Erythroblast (primary cell): ENCODE results near the gene ADGRG3.

Experiments used
- DNase-seq, 2 experiments: peaks; one replicate each; lab custom pipeline; 2025; lab: John Stamatoyannopoulos, UW
- GATA1 ChIP-seq: IDR thresholded peaks from 2 replicates; pipeline ENCODE4 v1.6.1; 2011; ENCODE audit warnings: low read depth, mild to moderate bottlenecking, control low read depth, low read length, moderate library complexity
- POLR2A ChIP-seq: IDR thresholded peaks from 2 replicates; pipeline ENCODE4 v1.6.1; 2011; ENCODE audit warnings: mild to moderate bottlenecking, low read length

Gene ADGRG3

GRCh38 chr16:57681950-57682728 lies 14.0 kb downstream of the ADGRG3 start:
- TF ChIP-seq GATA1: no peak
- no peak for TF ChIP-seq POLR2A
- no peak for DNase-seq

- DNase-seq: no peak
- TF ChIP-seq GATA1 (no peak), POLR2A (no peak)
Observed at GRCh38 chr16:57682809-57683635, 14.9 kb downstream of the ADGRG3 start.

- TF ChIP-seq POLR2A (no peak), GATA1 (no peak)
- no peak for DNase-seq
Observed at GRCh38 chr16:57683636-57684545, 15.8 kb downstream of the ADGRG3 start.

GRCh38 chr16:57684626-57685358 lies 16.7 kb downstream of the ADGRG3 start:
- no peak for TF ChIP-seq POLR2A
- TF ChIP-seq GATA1: no peak
- DNase-seq: no peak

GRCh38 chr16:57685633-57686032 lies 17.5 kb downstream of the ADGRG3 start:
- TF ChIP-seq POLR2A (no peak), GATA1 (no peak)
- DNase-seq: no peak

GRCh38 chr16:57686577-57686976 lies 18.5 kb downstream of the ADGRG3 start:
- TF ChIP-seq POLR2A (no peak), GATA1 (no peak)
- DNase-seq: peak; percentile 20 to 23

- DNase-seq: peak; percentile 11 to 41
- no peak for TF ChIP-seq POLR2A
- no peak for TF ChIP-seq GATA1
Observed at GRCh38 chr16:57687363-57687929, 19.3 kb downstream of the ADGRG3 start.

- no peak for DNase-seq
- TF ChIP-seq GATA1 (no peak), POLR2A (no peak)
Observed at GRCh38 chr16:57688487-57688986, 20.4 kb downstream of the ADGRG3 start.

GRCh38 chr16:57688987-57689761 lies 21.1 kb downstream of the ADGRG3 start:
- no peak for TF ChIP-seq GATA1
- no peak for TF ChIP-seq POLR2A

GRCh38 chr16:57689762-57690558 lies 21.9 kb downstream of the ADGRG3 start:
- TF ChIP-seq GATA1 (peak; percentile 82), POLR2A (peak; percentile 33)
- DNase-seq: peak; percentile 95 to 99

More at GRCh38 chr16:57688987-57689761, 21.1 kb downstream of the ADGRG3 start:
- no peak for DNase-seq
